Endothelial cell (in vitro differentiated cells): ENCODE data around the gene MBNL2. TPM values are rescaled to one million over a fixed set of nuclear protein-coding genes. Genes with fewer than 3 reads are reported as not detected.
A peak's percentile ranks its signal among the peaks of the same experiment; 100 is the strongest.

Experiments used
- DNase-seq: peaks from one replicate; pipeline ENCODE4 v3.0.0; 2021; ENCODE audit warnings: low spot score
- H3K27ac Mint-ChIP-seq: one replicate; pipeline ENCODE4 v1.8.0; 2021; ENCODE audit warnings: mixed read lengths, inconsistent platforms; ENCODE audit not compliant: unreplicated experiment
- H3K27me3 Mint-ChIP-seq: one replicate; pipeline ENCODE4 v1.8.0; 2021; ENCODE audit warnings: mild to moderate bottlenecking, moderate library complexity, mixed read lengths, inconsistent platforms; ENCODE audit not compliant: unreplicated experiment
- H3K36me3 Mint-ChIP-seq: one replicate; pipeline ENCODE4 v1.8.0; 2021; ENCODE audit warnings: mild to moderate bottlenecking, low read depth, mixed read lengths, inconsistent platforms; ENCODE audit not compliant: unreplicated experiment
- H3K4me1 Mint-ChIP-seq: one replicate; pipeline ENCODE4 v1.8.0; 2021; ENCODE audit warnings: mild to moderate bottlenecking, mixed read lengths, inconsistent platforms; ENCODE audit not compliant: unreplicated experiment
- H3K4me3 Mint-ChIP-seq: one replicate; pipeline ENCODE4 v1.8.0; 2021; ENCODE audit warnings: mild to moderate bottlenecking, mixed read lengths, inconsistent platforms; ENCODE audit not compliant: unreplicated experiment
- H3K9me3 Mint-ChIP-seq: one replicate; pipeline ENCODE4 v1.8.0; 2021; ENCODE audit warnings: mixed read lengths, inconsistent platforms; ENCODE audit not compliant: unreplicated experiment
- CTCF ChIP-seq: fragments of 200-600 bp; sonication (generic); IDR thresholded peaks from one replicate; pipeline ENCODE4 v1.5.0; 2021; ENCODE audit warnings: antibody characterized with exemption; ENCODE audit not compliant: unreplicated experiment
- total RNA-seq: library from RNA; stranded (reverse); fragmentation: NEBNext Ultra II Directional; extraction: Animal tissue kit (Norgen Biotek cat#: 25700); gene quantifications from one replicate; pipeline ENCODE4 v1.2.1, GENCODE V29; 2021; ENCODE audit not compliant: unreplicated experiment

Gene MBNL2
- total RNA-seq, 1 donor from 2014 or later, result 137 TPM

- peaks cover 3% of the 10 kb centered on the region for H3K27me3 Mint-ChIP-seq
- H3K36me3 Mint-ChIP-seq, result peaks cover 26% of the 10 kb centered on the region
- DNase-seq, result no peak
- TF ChIP-seq CTCF, result no peak
- no peak overlapping the region for H3K27ac Mint-ChIP-seq
- H3K9me3 Mint-ChIP-seq, result no peaks in the 10 kb centered on the region
- H3K4me3 Mint-ChIP-seq, result no peak overlapping the region
- peaks cover 64% of the 10 kb centered on the region for H3K4me1 Mint-ChIP-seq
These were observed 51.3 kb downstream of the MBNL2 start for GRCh38 chr13:97273341-97273831.

GRCh38 chr13:97274829-97275649, 52.9 kb downstream of the MBNL2 start:
- DNase-seq, result no peak
- peaks cover 17% of the 10 kb centered on the region for H3K36me3 Mint-ChIP-seq
- H3K27me3 Mint-ChIP-seq, result peaks cover 3% of the 10 kb centered on the region
- no peak overlapping the region for H3K4me3 Mint-ChIP-seq
- peaks cover 57% of the 10 kb centered on the region for H3K4me1 Mint-ChIP-seq
- H3K9me3 Mint-ChIP-seq, result no peaks in the 10 kb centered on the region
- TF ChIP-seq CTCF, result no peak
- no peak overlapping the region for H3K27ac Mint-ChIP-seq

GRCh38 chr13:97275776-97276501, 53.8 kb downstream of the MBNL2 start:
- no peak for DNase-seq
- Mint-ChIP-seq H3K9me3 (no peaks in the 10 kb centered on the region), H3K4me1 (peaks cover 61% of the 10 kb centered on the region), H3K27me3 (peaks cover 3% of the 10 kb centered on the region), H3K36me3 (peaks cover 22% of the 10 kb centered on the region), H3K4me3 (peak overlapping the region; percentile 33), H3K27ac (no peak overlapping the region)
- no peak for TF ChIP-seq CTCF

GRCh38 chr13:97276862-97277269, 54.7 kb downstream of the MBNL2 start:
- Mint-ChIP-seq H3K9me3 (no peaks in the 10 kb centered on the region), H3K36me3 (peaks cover 22% of the 10 kb centered on the region), H3K4me1 (peaks cover 57% of the 10 kb centered on the region), H3K4me3 (peak overlapping the region; percentile 8), H3K27me3 (no peaks in the 10 kb centered on the region), H3K27ac (no peak overlapping the region)
- TF ChIP-seq CTCF, result no peak
- no peak for DNase-seq
